ENCODE measurements around the gene IMP4. TPM values are rescaled to one million over a fixed set of nuclear protein-coding genes. Genes with fewer than 3 reads are reported as not detected.

The IMP4 gene
- total and polyA plus RNA-seq, 2 of the 13 experiments (the other 11 are each of a cell fraction or from before 2014, with no cell fraction given), result 142 to 158 TPM

GRCh38 chr2:130391058-130391871 lies 48.6 kb downstream of the IMP4 start (continued):
- no peak for TF ChIP-seq ZNF121 (CRISPR knock-in tag; IDR thresholded peaks at IDR 0.05)
- no peak for TF ChIP-seq CENPBD1 (CRISPR knock-in tag; IDR thresholded peaks at IDR 0.05; ENCODE audit: borderline replicate concordance, low read depth)
- TF ChIP-seq ZKSCAN5 (CRISPR knock-in tag; IDR thresholded peaks at IDR 0.05), result no peak
- TF ChIP-seq ETS1 (CRISPR knock-in tag; IDR thresholded peaks at IDR 0.05), result 0 out of 2 replicates have a peak, but pooled peaks have one; percentile 6
- no peak for TF ChIP-seq ELK4 (CRISPR knock-in tag; IDR thresholded peaks at IDR 0.05; ENCODE audit: borderline replicate concordance)
- TF ChIP-seq NR2F6 (IDR thresholded peaks at IDR 0.05), result no peak
- TF ChIP-seq NR2F6 (CRISPR knock-in tag; IDR thresholded peaks at IDR 0.05), result 0 out of 2 replicates have a peak, but pooled peaks have one; percentile 14
- no peak for TF ChIP-seq CCAR2 (optimal IDR thresholded peaks at IDR 0.05; ENCODE audit: low read depth, low read length)
- TF ChIP-seq HMGA1 (CRISPR knock-in tag; conservative IDR thresholded peaks at IDR 0.05), result no peak
- no peak for TF ChIP-seq ZNF407 (CRISPR knock-in tag; IDR thresholded peaks at IDR 0.05; ENCODE audit: not compliant biosample characterization)
- no peak for TF ChIP-seq PLSCR1 (CRISPR knock-in tag; IDR thresholded peaks at IDR 0.05; ENCODE audit: borderline replicate concordance)
- TF ChIP-seq ZFP1 (CRISPR knock-in tag; IDR thresholded peaks at IDR 0.05), result no peak; the same call in 1 of the 2 replicates
- no peak for TF ChIP-seq SIX1 (CRISPR knock-in tag; IDR thresholded peaks at IDR 0.05; ENCODE audit: borderline replicate concordance)
- TF ChIP-seq ZNF431 (CRISPR knock-in tag; IDR thresholded peaks at IDR 0.05; ENCODE audit: borderline replicate concordance, low read depth), result 0 out of 2 replicates have a peak, but pooled peaks have one; percentile 51
- no peak; the same call in 1 of the 2 replicates for TF ChIP-seq SUZ12 (IDR thresholded peaks at IDR 0.05; ENCODE audit: low read depth, low read length)
- no peak for TF ChIP-seq HNRNPK (IDR thresholded peaks at IDR 0.05; ENCODE audit: low read depth, low read length, poor library complexity, severe bottlenecking)
- TF ChIP-seq ZNF432 (CRISPR knock-in tag; IDR thresholded peaks at IDR 0.05; ENCODE audit: borderline replicate concordance), result no peak
